ELF-1 (cell line): ENCODE data around the gene MPG.

ENCODE experiments used
- DNase-seq: peaks from one replicate; pipeline ENCODE4 v3.0.0-alpha.2; 2016; ENCODE audit warnings: low read depth, low spot score

The MPG gene

DNA sequence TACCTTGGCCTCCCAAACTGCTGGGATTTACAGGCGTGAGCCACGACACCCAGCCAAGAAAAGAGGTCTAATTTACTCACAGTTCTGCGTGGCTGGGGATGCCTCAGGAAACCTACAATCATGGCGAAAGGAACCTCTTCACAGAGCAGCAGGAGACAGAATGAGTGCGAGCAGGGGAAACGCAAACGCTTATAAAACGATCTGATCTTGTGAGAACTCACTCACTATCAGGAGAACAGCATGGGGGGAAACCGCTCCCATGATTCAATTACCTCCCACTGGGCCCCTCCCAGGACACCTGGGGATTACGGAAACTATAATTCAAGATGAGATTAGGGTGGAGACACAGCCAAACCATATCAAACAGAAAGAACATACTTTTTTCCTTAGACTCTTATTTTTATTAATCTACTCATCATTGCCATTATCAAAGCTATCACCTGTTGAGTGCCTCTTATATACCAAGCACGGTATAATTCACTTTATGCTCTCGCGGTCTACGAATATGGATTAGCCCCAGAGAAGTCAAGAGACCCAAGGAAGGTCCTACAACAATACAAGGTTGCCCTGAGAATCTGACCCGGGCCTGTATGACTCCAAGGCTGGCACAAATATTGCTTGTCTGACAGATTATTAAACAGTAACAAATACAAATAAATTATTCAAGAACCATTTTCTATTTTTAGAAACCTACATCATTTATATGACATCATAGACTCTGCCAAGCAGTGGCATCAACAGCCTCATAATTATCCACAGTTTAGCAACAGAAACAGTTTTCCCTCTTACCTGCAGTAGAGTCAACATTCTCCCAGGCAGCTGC, 27.0 kb upstream of the MPG start:
- no peak for DNase-seq

DNA sequence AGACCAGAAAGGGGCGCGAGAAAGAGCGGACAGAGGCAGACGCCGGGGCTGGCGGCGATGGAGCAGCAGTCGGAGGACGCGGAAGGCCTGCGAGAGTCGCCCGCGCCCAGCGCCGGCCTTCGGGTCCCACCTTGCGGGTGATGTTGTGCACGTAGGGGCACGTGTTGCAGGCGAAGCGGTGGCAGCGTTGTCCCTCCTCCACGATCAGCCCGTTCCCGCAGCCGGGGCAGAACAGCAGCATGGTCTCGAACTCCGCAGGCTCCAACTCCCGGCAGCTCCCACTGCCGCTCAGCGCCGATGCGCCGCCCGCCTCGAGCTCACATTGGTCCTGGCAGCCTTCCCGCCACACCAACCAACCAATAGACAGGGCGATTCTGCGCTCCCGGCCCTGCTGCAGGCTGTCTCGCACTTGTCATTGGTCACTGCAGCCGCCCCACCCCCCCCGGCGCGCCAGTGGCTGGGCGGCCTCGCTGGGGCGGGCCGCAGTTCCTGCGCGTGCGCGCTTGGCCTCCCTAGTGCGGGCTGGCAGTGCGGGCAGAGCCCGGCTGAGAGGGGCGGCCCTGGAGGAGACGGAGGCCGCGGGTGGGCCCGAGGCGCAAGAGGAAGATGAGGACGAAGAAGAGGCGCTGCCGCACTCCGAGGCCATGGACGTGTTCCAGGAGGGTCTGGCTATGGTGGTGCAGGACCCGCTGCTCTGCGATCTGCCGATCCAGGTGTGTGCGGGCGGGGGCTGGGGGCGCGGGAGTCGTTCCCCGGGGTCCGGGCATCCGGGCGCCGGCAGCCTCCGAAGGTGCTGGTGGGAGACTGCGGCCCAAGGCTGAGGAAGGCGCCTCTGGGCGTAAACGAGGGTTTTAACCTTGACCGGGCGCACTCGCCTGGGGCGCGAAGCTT, 24.4 kb upstream of the MPG start, which contains the start of the genes POLR3K and SNRNP25:
Gene POLR3K (minus strand): TSS at position 263 of the 891 bp plus-strand sequence. CDS start 22 bp downstream, at position 241.
Gene SNRNP25 (plus strand): TSS at position 483 of the 891 bp plus-strand sequence. CDS start 189 bp downstream, at position 672.
- peak; percentile 99 for DNase-seq

DNA sequence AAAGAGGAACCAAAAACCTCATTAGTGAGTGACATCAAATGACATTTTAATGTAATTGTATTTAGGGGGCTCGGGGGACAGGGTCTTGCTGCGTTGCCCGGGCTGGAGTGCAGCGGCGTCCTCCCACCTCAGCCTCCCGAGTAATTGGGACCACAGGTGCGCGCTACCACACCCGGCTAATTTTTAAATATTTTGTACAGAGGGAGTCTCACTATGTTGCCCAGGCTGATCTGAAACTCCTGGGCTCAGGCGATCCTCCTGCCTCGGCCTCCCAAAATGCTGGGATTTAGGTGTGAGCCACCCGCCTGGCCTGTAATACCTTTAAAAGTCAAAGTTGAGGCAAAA, 23.8 kb upstream of the MPG start:
- DNase-seq, result no peak

DNA sequence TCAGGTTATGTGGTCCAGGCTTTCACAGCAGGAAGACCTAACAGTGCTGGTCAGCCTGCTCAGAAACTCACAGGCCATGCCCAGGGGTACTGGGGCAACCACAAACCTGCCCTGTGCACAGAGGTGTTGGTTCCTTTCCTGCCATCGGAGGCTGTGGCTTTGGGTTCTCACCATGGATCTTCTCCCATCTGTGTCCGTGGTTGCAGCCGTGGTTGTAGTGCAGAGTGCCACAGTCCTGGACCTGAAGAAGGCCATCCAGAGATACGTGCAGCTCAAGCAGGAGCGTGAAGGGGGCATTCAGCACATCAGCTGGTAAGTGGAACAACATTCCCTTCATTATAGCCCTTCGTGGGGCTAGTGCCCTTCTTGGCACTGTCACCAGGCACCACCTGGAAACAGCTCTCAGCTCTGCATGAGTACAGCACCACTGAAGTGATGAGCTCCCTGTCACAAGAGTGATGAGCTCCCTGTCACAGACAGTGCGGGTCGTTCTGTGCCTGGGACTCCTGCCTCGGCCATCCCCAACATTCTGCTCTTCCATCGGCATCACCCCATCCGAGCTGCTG, 22.4 kb upstream of the MPG start:
- DNase-seq, result no peak

DNA sequence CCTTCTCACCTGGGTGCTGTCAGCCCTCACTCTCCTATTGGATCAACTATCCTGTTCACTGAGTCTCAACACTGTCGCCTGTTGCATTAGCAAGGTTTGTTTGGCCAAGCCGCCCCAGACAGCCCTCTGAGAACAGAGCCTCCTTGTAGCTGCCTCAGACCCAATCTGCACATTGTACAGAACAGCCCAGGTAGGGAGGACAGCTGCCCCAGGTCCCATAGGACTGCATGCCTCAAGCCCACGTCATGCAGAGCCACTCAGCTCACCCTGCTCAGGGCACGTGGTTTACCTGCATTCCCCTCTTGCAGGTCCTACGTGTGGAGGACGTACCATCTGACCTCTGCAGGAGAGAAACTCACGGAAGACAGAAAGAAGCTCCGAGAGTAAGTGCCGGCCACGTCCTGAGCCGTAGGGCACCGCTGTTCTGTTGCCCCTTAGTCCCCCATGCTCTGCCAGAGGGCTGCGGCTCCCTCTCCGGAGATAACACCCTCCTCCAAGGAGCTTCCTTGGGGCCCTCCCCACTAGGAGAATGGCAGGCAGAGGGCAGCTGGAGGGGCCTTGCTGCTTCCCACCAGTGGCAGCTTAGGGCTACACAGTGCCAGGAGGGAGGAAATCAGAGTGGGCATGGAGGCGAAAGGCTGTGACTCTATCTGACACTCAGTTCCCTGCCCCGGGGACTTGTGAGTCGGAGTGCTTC, 21.6 kb upstream of the MPG start:
- no peak for DNase-seq

DNA sequence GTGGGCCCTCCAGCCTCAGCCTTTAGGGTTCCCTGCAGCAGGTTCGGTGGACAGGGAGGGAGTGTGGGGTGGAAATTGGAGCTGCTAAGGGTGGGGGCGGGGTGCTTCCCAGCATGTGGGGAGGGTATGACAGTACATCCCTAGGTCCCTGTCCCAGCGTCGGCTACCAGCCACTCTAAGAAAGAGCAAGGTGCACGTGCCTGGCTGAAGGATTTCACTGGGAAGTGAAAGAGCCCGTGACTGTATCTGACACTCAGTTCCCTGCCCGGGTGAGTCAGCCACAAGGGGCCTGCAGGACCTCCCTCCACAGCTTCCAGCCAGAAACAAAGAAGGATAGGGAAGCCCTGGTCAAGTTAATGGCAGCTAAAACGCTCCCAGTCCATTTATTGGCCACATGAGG, 20.3 kb upstream of the MPG start:
- DNase-seq, result no peak

DNA sequence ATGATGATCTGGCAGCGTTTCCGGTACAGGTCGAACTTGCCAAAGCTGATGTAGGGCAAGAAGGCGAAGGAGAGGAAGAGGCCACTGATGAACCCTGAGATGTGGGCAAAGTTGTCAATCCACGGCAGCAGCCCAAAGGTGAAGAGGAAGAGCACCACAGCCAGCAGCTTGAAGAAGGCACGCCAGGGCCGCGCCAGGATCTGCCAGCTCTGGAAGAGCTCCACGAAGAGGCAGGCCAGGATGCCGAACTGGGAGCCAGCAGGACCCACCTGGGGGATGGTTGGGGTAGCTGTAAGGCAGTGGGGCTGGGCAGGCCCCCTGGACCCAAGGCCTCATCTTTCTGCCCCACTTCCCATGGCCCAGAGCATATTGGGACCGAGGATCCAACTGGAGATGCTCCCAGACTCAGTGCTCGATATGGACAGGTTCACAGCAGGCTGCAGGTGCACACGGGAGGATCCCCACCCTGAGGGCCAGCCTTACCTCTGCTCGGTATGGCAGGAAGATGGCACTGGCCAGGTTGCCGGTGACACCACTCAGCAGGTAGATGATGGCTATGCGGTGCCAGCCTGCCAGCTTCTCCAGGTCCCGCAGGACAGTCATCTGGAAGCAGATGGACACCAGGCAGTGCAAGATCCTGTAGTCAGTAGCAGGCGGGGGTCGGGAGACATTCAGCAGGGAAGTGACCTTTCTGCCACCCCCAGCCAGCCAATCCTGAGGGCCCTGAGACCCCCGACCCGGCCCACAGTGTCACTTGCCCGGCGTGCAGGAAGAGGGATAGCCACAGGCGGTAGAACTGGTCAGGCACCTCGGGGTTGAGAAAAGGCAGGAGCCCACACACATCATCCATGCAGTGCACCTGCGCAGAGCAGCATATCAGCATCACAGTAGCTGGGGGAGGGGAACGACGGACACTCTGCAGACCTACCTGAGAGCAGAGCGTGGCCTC, 19.3 kb upstream of the MPG start:
- DNase-seq, result no peak

DNA sequence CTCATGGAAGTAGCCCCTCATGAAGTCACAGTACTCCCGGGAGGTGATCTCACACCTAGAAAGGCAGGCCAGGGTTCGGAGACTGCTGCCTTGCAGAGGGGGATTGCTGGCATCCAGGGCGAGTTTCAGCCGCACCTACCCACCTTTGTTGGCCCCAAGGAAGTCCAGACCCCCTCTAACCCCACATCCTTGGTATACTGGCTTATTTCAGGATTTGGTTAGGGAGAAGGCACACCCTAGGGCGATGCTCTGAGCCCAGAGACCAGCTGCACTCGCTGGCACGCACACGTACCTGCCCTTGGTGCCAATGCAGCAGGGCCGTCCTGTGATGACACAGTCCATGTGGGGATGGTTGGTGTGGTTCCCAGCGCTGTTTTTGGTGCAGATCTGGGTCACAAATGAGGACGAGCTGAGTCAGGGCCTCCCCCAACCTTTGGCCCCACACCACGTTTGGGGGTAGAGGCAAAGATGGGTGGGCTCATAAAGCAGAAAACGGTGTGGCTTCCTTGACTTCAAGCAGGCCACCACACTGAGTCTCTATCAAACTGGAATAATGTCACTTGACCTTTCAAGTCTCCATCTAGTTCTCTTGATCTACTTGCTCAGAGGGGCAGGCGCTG, 18.5 kb upstream of the MPG start:
- no peak for DNase-seq

DNA sequence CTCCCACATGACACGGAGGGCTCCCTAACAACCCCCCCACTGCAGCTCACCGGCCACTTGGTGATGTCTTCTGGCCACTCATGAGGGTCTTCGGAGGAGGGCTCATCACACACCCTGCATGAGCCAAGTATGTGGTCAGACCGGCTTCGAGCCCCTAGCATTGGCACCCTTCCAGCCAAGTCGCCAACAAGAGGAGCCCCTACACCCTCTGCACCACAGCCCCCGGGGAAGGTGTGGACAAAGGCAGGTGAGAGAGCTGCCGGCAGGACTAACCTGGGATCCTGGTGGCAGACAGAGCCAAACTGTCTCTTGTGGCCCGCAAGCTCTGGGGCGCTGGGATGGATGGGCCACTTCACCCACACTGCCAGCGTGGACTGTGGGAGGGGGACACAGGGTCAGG, 17.9 kb upstream of the MPG start:
- no peak for DNase-seq

DNA sequence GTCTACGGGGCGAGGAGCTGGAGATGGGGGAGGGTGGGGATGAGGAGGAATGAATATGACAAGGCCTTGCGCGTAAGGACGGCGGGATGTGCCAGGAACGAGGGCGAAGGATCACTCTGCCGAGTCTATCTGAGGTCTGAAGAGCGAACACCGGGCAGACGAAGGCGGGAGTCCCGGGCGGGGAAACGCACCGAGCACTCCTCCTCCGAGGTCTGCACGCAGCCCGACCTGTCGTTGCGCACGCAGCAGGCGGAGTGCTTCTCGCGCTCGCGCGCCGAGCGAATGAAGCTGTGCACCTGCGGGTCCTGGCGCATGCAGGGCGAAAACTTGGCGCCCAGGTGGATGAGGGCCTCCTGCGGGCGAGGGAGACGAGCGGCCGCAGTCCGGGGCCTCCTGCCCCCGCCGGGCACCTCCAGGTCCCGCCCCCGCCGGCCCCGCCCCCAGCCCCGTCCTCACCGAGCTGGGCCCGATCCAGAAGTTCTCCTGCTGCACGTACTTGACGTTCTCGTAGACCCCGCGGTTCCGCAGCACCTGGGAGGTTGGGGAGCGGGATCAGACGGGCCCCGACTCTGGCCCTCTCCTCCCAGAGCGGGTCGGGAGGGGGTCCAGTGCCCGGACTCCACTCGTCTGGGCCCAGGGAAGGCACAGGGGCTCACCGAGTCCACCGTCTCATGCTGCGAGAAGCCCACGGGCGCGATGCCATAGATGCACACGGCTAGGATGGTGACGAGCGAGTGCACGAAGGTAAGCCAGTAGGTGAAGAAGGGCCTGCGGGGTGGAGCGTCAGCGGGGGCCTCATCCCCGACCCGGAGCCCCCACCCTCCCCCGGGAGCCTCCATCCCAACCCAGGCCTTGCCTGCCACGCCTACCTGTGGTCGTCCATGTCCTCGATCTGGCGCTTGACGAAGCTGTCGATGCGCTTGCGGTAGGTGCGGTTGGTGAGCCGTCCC, 16.8 kb upstream of the MPG start:
- no peak for DNase-seq

DNA sequence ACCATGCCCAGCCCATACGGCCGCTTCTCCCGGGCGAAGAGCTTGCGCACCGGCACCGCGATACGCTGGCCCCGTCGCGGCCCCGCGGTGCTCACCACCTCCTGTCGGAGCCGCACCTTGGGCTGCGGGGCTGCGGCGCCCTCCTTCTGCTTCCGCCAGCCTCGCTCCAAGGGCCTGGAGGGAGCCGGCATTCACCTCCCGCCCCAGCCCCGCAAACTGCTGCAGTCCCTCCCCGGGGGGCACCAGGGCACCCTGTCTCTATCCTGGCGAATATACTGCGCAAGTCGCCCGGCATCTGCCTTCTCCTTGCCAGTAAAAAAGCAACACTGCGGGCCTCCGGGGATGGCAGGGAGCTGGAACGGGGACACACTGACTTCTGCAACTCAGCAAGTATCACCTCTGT, 16.1 kb upstream of the MPG start:
- no peak for DNase-seq

DNA sequence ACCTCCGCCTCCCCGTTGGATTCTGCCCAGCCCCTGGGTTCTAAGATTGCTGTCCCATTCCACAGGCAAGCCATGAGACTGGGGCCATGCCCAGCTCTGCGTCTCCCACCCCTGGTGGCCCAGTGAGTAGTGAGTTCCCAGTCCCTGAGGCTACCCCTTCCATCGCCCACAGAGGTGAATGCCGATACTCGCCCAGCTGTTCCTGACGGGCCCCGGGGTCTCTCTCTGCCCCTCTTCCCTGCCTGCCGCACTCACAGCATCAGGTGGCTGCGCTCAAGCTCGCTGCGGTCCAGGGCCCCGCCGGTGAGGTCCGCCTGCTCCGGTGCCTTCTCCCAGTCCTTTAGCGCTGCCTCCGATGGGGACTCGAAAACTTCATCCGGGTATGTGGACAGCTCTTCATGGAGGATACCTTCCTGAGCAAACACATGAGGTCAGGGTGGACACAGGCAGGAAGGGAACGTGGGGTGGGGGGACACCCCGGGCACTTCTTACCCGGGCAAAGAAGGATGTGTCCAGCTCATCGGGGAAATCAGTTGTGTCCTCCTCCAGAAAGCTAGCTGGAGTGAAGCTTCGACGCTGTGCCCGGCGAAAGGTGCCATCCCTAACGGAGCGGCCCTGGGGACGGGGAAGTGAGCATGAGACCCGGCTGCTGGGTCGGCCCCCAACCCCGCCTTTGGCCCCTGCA, 15.6 kb upstream of the MPG start:
- no peak for DNase-seq

DNA sequence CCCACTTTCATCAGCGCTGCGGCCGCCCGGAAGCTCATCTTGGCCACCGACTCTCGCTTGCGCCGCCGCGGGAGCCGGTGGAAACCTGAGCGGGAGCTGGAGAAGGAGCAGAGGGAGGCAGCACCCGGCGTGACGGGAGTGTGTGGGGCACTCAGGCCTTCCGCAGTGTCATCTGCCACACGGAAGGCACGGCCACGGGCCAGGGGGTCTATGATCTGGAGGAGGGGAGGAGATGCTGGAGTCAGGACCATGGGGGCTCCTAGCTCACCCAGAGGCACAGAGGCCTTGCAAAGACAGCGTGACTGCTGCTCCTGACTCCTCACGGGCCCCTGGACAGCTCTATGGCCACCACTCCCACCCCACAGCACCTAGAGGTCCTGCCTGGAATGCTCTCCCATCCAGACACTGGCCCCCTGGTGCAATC, 15.0 kb upstream of the MPG start:
- no peak for DNase-seq

DNA sequence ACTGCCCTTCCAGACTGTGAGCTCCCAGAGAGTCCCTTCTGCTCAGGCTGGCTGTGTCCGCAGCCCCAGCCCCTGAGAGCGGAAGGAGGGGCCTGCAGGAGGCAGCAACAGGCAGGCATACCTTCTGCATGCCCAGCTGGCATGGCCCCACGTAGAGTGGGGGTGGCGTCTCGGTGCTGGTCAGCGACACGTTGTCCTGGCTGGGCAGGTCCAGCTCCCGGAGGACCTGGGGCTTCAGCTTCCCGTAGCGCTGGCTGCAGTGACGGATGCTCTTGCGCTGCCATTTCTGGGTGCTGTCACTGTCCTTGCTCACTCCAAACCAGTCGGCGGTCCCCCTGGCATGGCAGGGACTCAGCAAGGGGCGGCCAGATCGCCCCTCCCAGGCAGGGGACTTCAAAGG, 14.6 kb upstream of the MPG start:
- DNase-seq, result no peak

DNA sequence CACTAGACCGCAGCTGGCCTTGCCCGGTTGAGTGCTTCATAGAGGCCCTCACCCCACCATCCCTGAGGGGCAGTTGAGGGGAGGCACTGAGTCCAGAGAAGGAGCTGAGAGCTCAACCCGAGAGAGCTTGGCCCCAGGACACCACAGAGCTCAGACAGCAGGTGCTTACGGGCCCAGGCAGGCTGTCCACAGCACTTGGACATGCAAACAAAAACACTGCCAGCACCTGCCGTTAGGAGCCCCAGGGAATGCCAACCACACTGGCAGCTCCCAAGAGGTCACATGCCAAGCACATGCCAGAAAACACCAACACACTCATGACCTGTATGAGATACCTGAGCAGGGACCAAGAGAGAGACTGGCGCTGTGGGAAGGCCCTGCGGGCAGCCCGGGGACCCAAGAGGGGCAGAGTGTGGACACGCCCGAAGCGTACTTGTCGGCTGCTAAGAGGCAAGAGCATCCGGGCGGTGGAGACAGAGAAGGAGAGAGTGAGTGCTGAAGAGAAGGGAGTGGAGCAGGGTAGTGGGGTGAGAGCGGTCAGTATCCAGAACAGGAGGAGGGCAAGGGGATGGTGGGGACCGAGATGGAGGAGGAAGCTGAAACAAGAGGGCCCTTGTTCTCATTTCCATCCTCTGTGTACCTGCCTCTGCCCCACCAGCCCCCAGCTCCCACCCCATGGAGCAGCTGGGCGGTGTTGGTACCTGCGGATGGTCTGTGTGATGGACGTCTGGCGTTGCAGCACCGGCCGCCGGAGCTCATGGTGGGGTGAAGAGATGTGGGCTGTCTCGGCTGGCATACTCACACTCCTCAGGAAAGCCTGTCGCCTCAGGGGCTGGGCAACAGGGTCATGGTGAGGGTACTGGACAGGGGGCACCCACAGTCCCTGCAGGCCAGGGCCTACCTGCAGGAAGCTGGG, 13.8 kb upstream of the MPG start:
- DNase-seq, result no peak

DNA sequence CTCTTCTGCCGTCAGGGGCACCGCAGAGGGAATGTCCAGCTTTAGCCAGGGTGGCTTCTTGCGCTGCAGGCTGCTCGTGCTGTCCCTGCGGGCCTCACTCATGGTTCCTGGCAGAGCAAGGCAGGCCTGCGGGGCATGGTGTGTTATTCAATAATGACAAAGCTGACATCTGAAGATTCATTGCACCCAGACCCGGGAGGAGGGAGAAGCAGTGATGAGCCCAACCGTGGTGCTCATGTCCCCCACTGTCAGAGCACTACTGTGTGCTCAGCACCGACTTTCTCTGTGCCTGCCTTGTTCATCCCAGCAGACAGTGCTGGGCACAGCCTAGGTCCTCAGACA, 13.1 kb upstream of the MPG start:
- DNase-seq, result no peak

DNA sequence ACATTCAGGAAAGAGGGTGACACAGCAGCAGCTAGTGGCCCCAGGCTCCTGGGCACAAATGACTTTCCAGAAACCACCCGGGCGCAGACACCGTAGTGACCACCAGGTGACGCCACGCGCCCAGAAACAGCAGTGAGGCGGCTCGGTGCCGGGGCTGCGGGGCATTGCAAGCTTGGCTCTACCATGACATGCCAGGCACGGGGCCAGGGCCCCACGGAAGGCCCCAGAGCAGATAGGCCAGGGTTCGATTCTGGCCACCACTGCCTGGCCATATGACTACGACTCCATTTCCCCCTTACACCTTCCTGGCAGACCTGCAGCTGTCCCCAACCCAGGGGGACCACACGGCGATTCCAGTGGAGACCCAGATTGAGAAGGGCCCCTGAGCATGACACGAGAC, 12.3 kb upstream of the MPG start:
- DNase-seq, result peak; percentile 89
